ENCODE data around the gene CLASP2. TPM values are rescaled to one million over a fixed set of nuclear protein-coding genes. Genes with fewer than 3 reads are reported as not detected.
A peak's percentile ranks its signal among the peaks of the same experiment; 100 is the strongest.

CLASP2 gene
- total RNA-seq, 6 experiments from 2014 or later, result 32.8 to 37.6 (median 34.8) TPM

DNA sequence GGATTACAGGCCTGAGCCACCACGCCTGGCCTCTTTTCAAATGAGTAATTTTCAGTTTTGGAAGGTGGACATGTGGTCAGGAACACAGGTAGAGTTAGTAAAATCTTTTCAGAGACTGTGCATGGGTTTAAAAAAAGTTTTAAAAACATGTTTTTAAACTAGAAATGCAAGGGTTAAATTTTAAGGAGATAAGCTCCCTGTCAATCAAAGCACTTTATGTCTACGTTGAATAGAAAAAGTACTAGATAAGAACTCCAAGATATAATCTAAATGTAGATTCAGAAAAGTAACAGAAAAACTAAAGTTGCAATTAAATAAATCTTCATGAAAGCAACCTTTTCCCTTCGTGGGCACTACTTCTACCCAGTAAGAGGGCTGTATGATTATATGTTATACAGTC, 131.7 kb downstream of the CLASP2 start:
- Mint-ChIP-seq H3K27me3 (ENCODE audit: insufficient read depth) (peaks cover 2% of the 10 kb centered on the region; the same call in 1 of the 2 replicates), H3K4me3 (no peak overlapping the region), H3K27ac (no peak overlapping the region), H3K9me3 (no peaks in the 10 kb centered on the region), H3K36me3 (ENCODE audit: low read depth) (peaks cover 5% of the 10 kb centered on the region; the same call in 1 of the 2 replicates), H3K4me1 (ENCODE audit: low read depth) (peaks cover 3% of the 10 kb centered on the region; the same call in 1 of the 2 replicates)
- TF ChIP-seq, protein P1, sequence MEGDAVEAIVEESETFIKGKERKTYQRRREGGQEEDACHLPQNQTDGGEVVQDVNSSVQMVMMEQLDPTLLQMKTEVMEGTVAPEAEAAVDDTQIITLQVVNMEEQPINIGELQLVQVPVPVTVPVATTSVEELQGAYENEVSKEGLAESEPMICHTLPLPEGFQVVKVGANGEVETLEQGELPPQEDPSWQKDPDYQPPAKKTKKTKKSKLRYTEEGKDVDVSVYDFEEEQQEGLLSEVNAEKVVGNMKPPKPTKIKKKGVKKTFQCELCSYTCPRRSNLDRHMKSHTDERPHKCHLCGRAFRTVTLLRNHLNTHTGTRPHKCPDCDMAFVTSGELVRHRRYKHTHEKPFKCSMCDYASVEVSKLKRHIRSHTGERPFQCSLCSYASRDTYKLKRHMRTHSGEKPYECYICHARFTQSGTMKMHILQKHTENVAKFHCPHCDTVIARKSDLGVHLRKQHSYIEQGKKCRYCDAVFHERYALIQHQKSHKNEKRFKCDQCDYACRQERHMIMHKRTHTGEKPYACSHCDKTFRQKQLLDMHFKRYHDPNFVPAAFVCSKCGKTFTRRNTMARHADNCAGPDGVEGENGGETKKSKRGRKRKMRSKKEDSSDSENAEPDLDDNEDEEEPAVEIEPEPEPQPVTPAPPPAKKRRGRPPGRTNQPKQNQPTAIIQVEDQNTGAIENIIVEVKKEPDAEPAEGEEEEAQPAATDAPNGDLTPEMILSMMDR (IDR thresholded peaks at IDR 0.05), result no peak
- DNase-seq, result no peak

DNA sequence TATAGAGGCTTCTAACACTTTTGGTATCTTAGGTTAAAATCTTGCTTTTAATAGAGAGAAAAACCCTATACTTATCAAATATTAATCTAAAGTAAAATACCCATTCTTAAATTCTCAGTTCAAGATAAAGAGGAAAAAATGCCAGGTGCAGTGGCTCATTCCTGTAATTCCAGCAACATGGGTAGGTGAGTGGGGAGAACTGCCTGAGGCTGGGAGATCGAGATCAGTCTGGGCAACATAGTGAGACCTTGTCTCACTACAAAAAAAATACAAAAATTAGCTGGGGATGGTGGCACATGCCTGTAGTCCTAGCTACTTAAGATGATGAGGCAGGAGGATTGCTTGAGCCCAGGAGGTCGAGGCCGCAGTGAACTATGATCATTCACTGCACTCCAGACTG, 135.8 kb downstream of the CLASP2 start:
- Mint-ChIP-seq H3K36me3 (ENCODE audit: low read depth) (no peaks in the 10 kb centered on the region), H3K4me3 (no peak overlapping the region), H3K27ac (no peak overlapping the region), H3K4me1 (ENCODE audit: low read depth) (peaks cover 31% of the 10 kb centered on the region), H3K27me3 (ENCODE audit: insufficient read depth) (peaks cover 2% of the 10 kb centered on the region; the same call in 1 of the 2 replicates), H3K9me3 (no peaks in the 10 kb centered on the region)
- TF ChIP-seq, protein P1 (IDR thresholded peaks at IDR 0.05), result no peak
- DNase-seq, result no peak

DNA sequence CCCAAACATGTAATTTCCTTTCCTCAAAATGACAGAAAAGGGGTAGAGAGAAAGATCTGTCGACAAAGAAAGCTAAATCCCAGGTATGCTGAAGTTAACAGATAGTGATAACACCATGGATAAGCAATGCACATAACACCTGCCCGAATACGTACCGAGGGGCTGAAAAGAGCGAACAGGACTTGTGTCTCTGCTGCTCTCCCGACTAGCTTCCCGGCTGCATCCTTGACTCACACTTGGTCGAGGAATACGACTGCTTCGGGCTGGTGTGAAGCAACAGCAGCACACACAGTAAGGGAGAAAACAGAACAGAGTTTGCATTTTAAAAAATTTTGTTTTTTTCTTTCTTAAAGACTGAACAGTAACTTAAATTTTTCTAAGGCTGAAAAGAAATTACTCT, 136.4 kb downstream of the CLASP2 start:
- TF ChIP-seq, protein P1 (IDR thresholded peaks at IDR 0.05), result no peak
- no peak overlapping the region for H3K27ac Mint-ChIP-seq
- H3K27me3 Mint-ChIP-seq (ENCODE audit: insufficient read depth), result peaks cover 2% of the 10 kb centered on the region; the same call in 1 of the 2 replicates
- DNase-seq, result no peak
- H3K9me3 Mint-ChIP-seq, result no peaks in the 10 kb centered on the region
- H3K4me1 Mint-ChIP-seq (ENCODE audit: low read depth), result peaks cover 31% of the 10 kb centered on the region
- no peak overlapping the region for H3K4me3 Mint-ChIP-seq
- H3K36me3 Mint-ChIP-seq (ENCODE audit: low read depth), result peaks cover 2% of the 10 kb centered on the region; the same call in 1 of the 2 replicates

DNA sequence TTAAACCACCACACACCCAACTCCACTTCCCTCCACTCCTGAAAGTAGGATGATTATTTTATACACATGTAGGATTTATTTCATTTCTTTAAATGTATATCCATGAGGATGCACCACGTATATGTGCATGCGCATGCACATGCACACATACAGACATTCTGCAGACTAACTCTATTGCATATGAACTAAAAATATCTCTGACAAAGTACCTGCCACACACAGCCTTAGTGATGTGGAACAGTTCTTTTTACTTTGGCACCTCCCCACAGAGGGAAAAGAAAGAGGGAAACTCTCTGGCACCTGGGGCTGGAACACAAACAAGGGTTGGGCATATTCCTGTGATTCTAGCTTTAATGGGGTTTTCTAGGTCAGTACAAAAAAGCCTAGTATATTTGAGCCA, 138.2 kb downstream of the CLASP2 start:
- H3K4me3 Mint-ChIP-seq, result no peak overlapping the region; the same call in 1 of the 2 replicates
- H3K27me3 Mint-ChIP-seq (ENCODE audit: insufficient read depth), result peaks cover 2% of the 10 kb centered on the region; the same call in 1 of the 2 replicates
- H3K36me3 Mint-ChIP-seq (ENCODE audit: low read depth), result peaks cover 10% of the 10 kb centered on the region
- peaks cover 31% of the 10 kb centered on the region for H3K4me1 Mint-ChIP-seq (ENCODE audit: low read depth)
- TF ChIP-seq, protein P1 (IDR thresholded peaks at IDR 0.05), result no peak
- H3K9me3 Mint-ChIP-seq, result no peaks in the 10 kb centered on the region
- no peak for DNase-seq
- peak overlapping the region; percentile 81 for H3K27ac Mint-ChIP-seq

DNA sequence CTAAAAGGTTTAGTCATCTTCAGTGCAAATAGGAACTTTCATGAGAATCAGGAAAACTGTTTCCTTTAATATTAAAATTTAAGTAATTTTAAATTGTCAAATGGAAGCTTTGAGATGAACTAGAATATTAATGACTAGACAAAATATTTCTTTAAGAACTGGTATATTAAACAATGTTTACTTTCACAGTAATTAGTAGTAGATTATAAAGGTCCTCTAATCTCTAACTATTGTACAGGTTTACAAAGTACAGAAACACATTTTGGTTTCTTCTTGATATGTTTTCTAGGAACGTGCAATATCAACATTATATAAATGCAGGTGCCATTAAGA, 138.9 kb downstream of the CLASP2 start:
- peaks cover 10% of the 10 kb centered on the region for H3K36me3 Mint-ChIP-seq (ENCODE audit: low read depth)
- peaks cover 31% of the 10 kb centered on the region for H3K4me1 Mint-ChIP-seq (ENCODE audit: low read depth)
- no peaks in the 10 kb centered on the region for H3K9me3 Mint-ChIP-seq
- H3K27me3 Mint-ChIP-seq (ENCODE audit: insufficient read depth), result peaks cover 2% of the 10 kb centered on the region; the same call in 1 of the 2 replicates
- peak overlapping the region; percentile 83 for H3K27ac Mint-ChIP-seq
- TF ChIP-seq, protein P1 (IDR thresholded peaks at IDR 0.05), result no peak
- peak overlapping the region; percentile 13; the same call in 1 of the 2 replicates for H3K4me3 Mint-ChIP-seq
- DNase-seq, result no peak

Data from HFFc6 (cell line).